GM12878 (cell line): ENCODE measurements around the gene FAM3B. TPM values are rescaled to one million over a fixed set of nuclear protein-coding genes. Genes with fewer than 3 reads are reported as not detected.
A peak's percentile ranks its signal among the peaks of the same experiment; 100 is the strongest.

ENCODE experiments used
- ATAC-seq: fragments of 200-7000 bp; cut with Tn5 transposase; 3 replicates; pipeline ENCODE4 v1.9.1; 2020; ENCODE audit warnings: mild to moderate bottlenecking, moderate library complexity
- BruUV-seq: library from RNA; stranded (reverse); fragments of 400-500 nt; replicated peaks from 2 replicates; lab custom pipeline; 2021; lab: Mats Ljungman, UMichigan
- CTCF ChIA-PET: fragments of 300-600 bp; sonication (Branson Sonifier 250); formaldehyde crosslinking; extraction: SDS; loops from one replicate; lab custom pipeline; 2021; ENCODE audit warnings: inconsistent platforms; lab: Yijun Ruan, JAX
- POLR2A ChIA-PET: fragments of 350-600 bp; formaldehyde crosslinking; extraction: SDS; loops from one replicate; lab custom pipeline; 2021; ENCODE audit warnings: inconsistent platforms; lab: Charles Lee
- RAD21 ChIA-PET: fragments of 300-600 bp; sonication (Branson Sonifier 250); formaldehyde crosslinking; loops from one replicate; lab custom pipeline; 2023; ENCODE audit warnings: antibody characterized with exemption; ENCODE audit not compliant: unreplicated experiment; lab: Charles Lee
- SMC1A ChIA-PET: fragments of 300-600 bp; sonication (Branson Sonifier 250); formaldehyde crosslinking; loops from one replicate; lab custom pipeline; 2023; ENCODE audit not compliant: unreplicated experiment, uncharacterized antibody; lab: Charles Lee
- DNase-seq: peaks from one replicate; pipeline ENCODE4 v3.0.0-alpha.2; 2011; ENCODE audit warnings: low read depth, low spot score
- FAIRE-seq: peaks from 3 replicates; lab custom pipeline; 2011; peaks lifted over from hg19 to GRCh38; lab: Jason Lieb, UNC
- H2AFZ ChIP-seq: 2 replicates; pipeline ENCODE4 v1.6.0; 2011; ENCODE audit warnings: low read depth, low read length, control low read depth; ENCODE audit not compliant: control insufficient read depth
- H3K27ac ChIP-seq: 2 replicates; pipeline ENCODE4 v1.5.1; 2011; ENCODE audit warnings: control low read depth; ENCODE audit not compliant: control insufficient read depth, insufficient read depth
- H3K27me3 ChIP-seq, 2 experiments: replicated peaks in 1 of 2; 2 replicates each; pipeline versions ENCODE4 v1.6.0 to v1.6.1; 2011; ENCODE audit warnings: low read length in 1 of 2; ENCODE audit not compliant: control insufficient read depth in 2 of 2, insufficient read depth in 2 of 2
- H3K36me3 ChIP-seq, 2 experiments: 2 replicates each; pipeline ENCODE4 v1.5.1; 2011; ENCODE audit warnings: low read length in 1 of 2; ENCODE audit not compliant: control insufficient read depth in 2 of 2, insufficient read depth in 2 of 2
- H3K4me1 ChIP-seq: 2 replicates; pipeline ENCODE4 v1.6.1; 2011; ENCODE audit warnings: mild to moderate bottlenecking, low read length, moderate library complexity, mixed read lengths; ENCODE audit not compliant: control insufficient read depth, insufficient read depth
- H3K4me2 ChIP-seq: 2 replicates; pipeline ENCODE4 v1.6.0; 2011; ENCODE audit warnings: control low read depth; ENCODE audit not compliant: control insufficient read depth, insufficient read depth
- H3K4me3 ChIP-seq: fragments of 200-600 bp; sonication (generic); 2 replicates; pipeline ENCODE4 v1.5.1; 2016
- H3K79me2 ChIP-seq: 2 replicates; pipeline ENCODE4 v1.6.0; 2011; ENCODE audit warnings: low read length; ENCODE audit not compliant: control insufficient read depth, insufficient read depth
- H3K9ac ChIP-seq: 2 replicates; pipeline ENCODE4 v1.8.0; 2011; ENCODE audit warnings: low read length, control low read depth, mixed read lengths; ENCODE audit not compliant: control insufficient read depth, insufficient read depth
- H3K9me3 ChIP-seq: replicated peaks from 3 replicates; pipeline ENCODE4 v1.5.1; 2011; ENCODE audit warnings: mild to moderate bottlenecking, low read length; ENCODE audit not compliant: control insufficient read depth, insufficient read depth
- H4K20me1 ChIP-seq: 2 replicates; pipeline ENCODE4 v1.6.0; 2011; ENCODE audit not compliant: control insufficient read depth, insufficient read depth
- CEBPB ChIP-seq, 2 experiments: fragments of 150-350 bp in 1 of 2; IDR thresholded peaks; 2 replicates each; pipeline ENCODE4 v1.6.1; 2012 to 2014; ENCODE audit warnings: low read depth in 2 of 2, low read length in 2 of 2, borderline replicate concordance in 1 of 2, inconsistent platforms in 1 of 2
- EZH2 ChIP-seq: IDR thresholded peaks from 2 replicates; pipeline ENCODE4 v1.6.1; 2012; ENCODE audit warnings: low read depth, mild to moderate bottlenecking, control low read depth, inconsistent platforms, low read length, borderline replicate concordance; ENCODE audit not compliant: control insufficient read depth
- POLR2A ChIP-seq: IDR thresholded peaks from 2 replicates; pipeline ENCODE4 v1.6.1; 2011; ENCODE audit warnings: low read depth, mild to moderate bottlenecking, low read length
- POLR2AphosphoS5 ChIP-seq: IDR thresholded peaks from 2 replicates; pipeline ENCODE4 v1.6.1; 2011; ENCODE audit warnings: mild to moderate bottlenecking, low read length, inconsistent platforms
- WGBS: methylation state at CpG from one replicate; pipeline ENCODE4 v1.1.6; 2016; ENCODE audit warnings: low lambda C conversion rate; ENCODE audit not compliant: insufficient replicate concordance, insufficient coverage; ENCODE audit errors: missing lambda C conversion rate; 5-methylcytosine and 5-hydroxymethylcytosine counted together
- in situ Hi-C: fragments of 300-500 bp; cut with MboI; formaldehyde crosslinking; loops from 9 replicates; pipeline ENCODE4 v1.14.3; 2018; ENCODE audit warnings: mixed read lengths
- intact Hi-C: fragments of 100-400 bp; cut with micrococcal nuclease; formaldehyde crosslinking; loops from one replicate; pipeline ENCODE4 v1.14.2; 2022; ENCODE audit not compliant: unreplicated experiment
- polyA plus RNA-seq, 11 experiments: library from polyadenylated mRNA; depleted of rRNA in 4 of 11; unstranded in 6 of 11; stranded (reverse) in 5 of 11; fragments of >200 nt; fragmentation: Nextera tagmentation in 4 of 11; fragmentation: Illumina TruSeq in 1 of 11; extraction: Ambion mirVana in 4 of 11; extraction: Trizol in 1 of 11; gene quantifications; 1 replicate in 1 of 11; 2 replicates in 10 of 11; pipeline versions ENCODE4 v1.2.1 to v1.2.3, GENCODE V29; 2011 to 2016; ENCODE audit warnings: inconsistent platforms in 2 of 11, missing spikeins in 2 of 11, low read depth in 1 of 11
- total RNA-seq, 4 experiments: library from RNA; depleted of rRNA in 3 of 4; stranded (reverse); fragments of >200 nt in 3 of 4; fragmentation: Illumina TruSeq in 1 of 4; extraction: Trizol in 1 of 4; gene quantifications; 2 replicates each; pipeline versions ENCODE4 v1.2.1 to v1.2.3, GENCODE V29; 2013 to 2021

The FAM3B gene
- total and polyA plus RNA-seq, 10 of the 15 experiments (the other 5 are each of a cell fraction or from before 2014, with no cell fraction given) = 0.12 TPM; not detected in 9

DNA sequence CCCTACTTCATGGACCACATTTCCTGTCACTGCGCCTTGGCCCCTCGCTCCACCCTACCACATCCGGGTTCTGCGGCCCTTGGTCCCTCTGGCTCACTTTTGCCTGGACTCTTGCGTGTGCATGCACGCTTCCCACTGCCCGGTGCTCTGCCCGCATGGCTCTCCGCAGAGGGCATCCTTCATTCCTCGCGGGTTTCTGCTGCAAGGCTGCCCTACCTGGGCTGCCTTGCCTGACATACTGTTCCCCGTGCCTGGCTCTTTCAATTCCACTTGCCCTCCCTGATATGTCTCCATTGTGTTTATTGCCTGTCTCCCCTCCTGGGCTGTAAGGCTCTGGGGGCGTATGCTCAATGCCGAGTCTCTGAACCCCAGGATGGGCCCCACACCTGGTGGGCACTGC is 71.7 kb downstream of the FAM3B start:
- Histone ChIP-seq H2AFZ (no peak overlapping the region), H3K79me2 (no peaks in the 10 kb centered on the region), H3K4me1 (no peaks in the 10 kb centered on the region), H3K27ac (no peak overlapping the region), H3K4me2 (no peak overlapping the region), H3K36me3 (peaks cover 3 to 20% of the 10 kb centered on the region in 2 experiments; a peak in 3 of 4 replicates), H3K27me3 (no peaks in the 10 kb centered on the region), H3K4me3 (no peak overlapping the region), H4K20me1 (no peaks in the 10 kb centered on the region), H3K9me3 (no peaks in the 10 kb centered on the region), H3K9ac (no peak overlapping the region)
- ATAC-seq (no peak), DNase-seq (no peak), FAIRE-seq (no peak)
- BruUV-seq = no TSS peak
- ChIA-PET POLR2A (no interaction called here), RAD21 (no interaction called here), CTCF (no interaction called here), SMC1A (no interaction called here)
- WGBS = 94% methylated on average over 14 of the region's 14 CpGs
- TF ChIP-seq CEBPB (IDR thresholded peaks at IDR 0.05; ENCODE audit: borderline replicate concordance in 1 of 2, low read depth in 2 of 2, low read length in 2 of 2) = no peak
- intact Hi-C loops (no loop called here), in situ Hi-C loops (no loop called here)

DNA sequence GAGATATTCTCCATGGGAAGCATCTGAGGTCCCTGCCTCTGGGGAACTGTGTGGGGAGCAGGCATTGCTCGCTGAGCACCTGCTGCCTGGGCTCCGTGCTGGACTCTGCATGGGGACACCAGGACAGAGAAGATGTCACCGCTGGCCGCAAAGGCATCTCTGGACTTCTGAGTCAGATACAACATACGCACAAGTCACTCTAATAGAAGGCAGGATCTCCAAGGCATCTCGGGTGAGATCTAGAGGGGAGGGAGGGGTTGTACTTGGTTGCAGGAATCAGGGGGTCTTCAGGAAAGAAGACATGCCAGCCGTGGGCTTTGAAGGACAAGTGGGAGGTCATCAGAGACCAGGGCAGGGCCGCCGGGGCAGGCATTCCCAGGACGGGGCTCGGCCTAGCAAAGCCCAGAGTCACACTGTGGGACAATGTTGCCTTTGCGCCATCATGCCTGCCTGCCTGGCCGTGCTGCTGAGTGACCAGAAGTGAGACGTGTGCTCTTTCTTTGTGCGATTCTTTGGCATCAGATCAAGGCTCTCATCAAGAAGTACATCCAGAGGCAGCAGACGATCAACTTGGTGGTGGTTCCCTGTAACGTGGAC is 73.5 kb downstream of the FAM3B start:
- no peaks in the 10 kb centered on the region for H4K20me1 ChIP-seq
- POLR2A ChIA-PET = no interaction called here

More for the DNA sequence above, 73.5 kb downstream of the FAM3B start:
- Histone ChIP-seq H3K4me2 (no peak overlapping the region), H3K36me3 (peaks cover 3 to 17% of the 10 kb centered on the region in 2 experiments; a peak in 3 of 4 replicates), H3K27ac (no peak overlapping the region), H3K4me3 (no peak overlapping the region), H3K4me1 (no peaks in the 10 kb centered on the region), H3K79me2 (no peaks in the 10 kb centered on the region), H2AFZ (no peak overlapping the region), H3K9me3 (no peaks in the 10 kb centered on the region), H3K27me3 (no peaks in the 10 kb centered on the region), H3K9ac (no peak overlapping the region)
- in situ Hi-C loops (no loop called here), intact Hi-C loops (no loop called here)
- DNase-seq = no peak
- no peak for FAIRE-seq
- ATAC-seq = no peak
- TF ChIP-seq POLR2A (peak; percentile 62), EZH2 (no peak), POLR2AphosphoS5 (peak; percentile 25; the same call in 1 of the 2 replicates)
- WGBS = 91% methylated on average over 17 of the region's 17 CpGs
- CTCF ChIA-PET = no interaction called here
- RAD21 ChIA-PET = no interaction called here
- no TSS peak for BruUV-seq
- SMC1A ChIA-PET = interaction anchor here (1.2 kb wide), 1 partner anchor 18 kb away, joined by 3 read pairs; no protein-coding TSS in a partner anchor
